Caco-2 (cell line): ENCODE results near the gene ANKRD60. TPM values are rescaled to one million over a fixed set of nuclear protein-coding genes. Genes with fewer than 3 reads are reported as not detected.

Source experiments
- BruUV-seq: library from RNA; stranded (reverse); fragments of 400-500 nt; replicated peaks from 2 replicates; lab custom pipeline; 2021; lab: Mats Ljungman, UMichigan
- CTCF ChIA-PET: fragments of 300-600 bp; sonication (Branson Sonifier 250); formaldehyde crosslinking; loops from one replicate; lab custom pipeline; 2022; ENCODE audit warnings: antibody characterized with exemption; lab: Charles Lee
- POLR2A ChIA-PET: fragments of 300-600 bp; sonication (Branson Sonifier 250); formaldehyde crosslinking; loops from one replicate; lab custom pipeline; 2022; ENCODE audit warnings: antibody characterized with exemption; lab: Charles Lee
- DNase-seq, 2 experiments: peaks; one replicate each; pipeline versions ENCODE4 v3.0.0 to v3.0.0-alpha.2; 2020 to 2022
- H3K27me3 ChIP-seq: replicated peaks from 2 replicates; pipeline ENCODE4 v1.6.0; 2011; ENCODE audit warnings: low read length; ENCODE audit not compliant: control insufficient read depth, insufficient read depth
- H3K36me3 ChIP-seq: 2 replicates; pipeline ENCODE4 v1.5.1; 2011; ENCODE audit warnings: low read length; ENCODE audit not compliant: control insufficient read depth, insufficient read depth
- H3K4me1 ChIP-seq: fragments of 250-450 bp; sonication (Bioruptor Pico); 2 replicates; pipeline ENCODE4 v1.5.1; 2020; ENCODE audit warnings: mild to moderate bottlenecking
- H3K4me3 ChIP-seq: 2 replicates; pipeline ENCODE4 v1.5.1; 2011; ENCODE audit warnings: low read depth, mild to moderate bottlenecking, control low read depth, low read length
- H3K9me3 ChIP-seq: fragments of 250-450 bp; sonication (Bioruptor Pico); 2 replicates; pipeline ENCODE4 v1.5.1; 2020; ENCODE audit warnings: mild to moderate bottlenecking, moderate library complexity
- H3K27ac Mint-ChIP-seq: one replicate; pipeline ENCODE4 v1.8.0; 2022; ENCODE audit warnings: mixed read lengths; ENCODE audit not compliant: unreplicated experiment
- H3K27me3 Mint-ChIP-seq: one replicate; pipeline ENCODE4 v1.8.0; 2022; ENCODE audit warnings: mixed read lengths; ENCODE audit not compliant: insufficient read depth, unreplicated experiment
- H3K36me3 Mint-ChIP-seq: one replicate; pipeline ENCODE4 v1.8.0; 2022; ENCODE audit warnings: mild to moderate bottlenecking, mixed read lengths; ENCODE audit not compliant: insufficient read depth, unreplicated experiment
- H3K4me1 Mint-ChIP-seq: one replicate; pipeline ENCODE4 v1.8.0; 2022; ENCODE audit warnings: low read depth, mixed read lengths; ENCODE audit not compliant: unreplicated experiment
- H3K4me3 Mint-ChIP-seq: one replicate; pipeline ENCODE4 v1.8.0; 2022; ENCODE audit warnings: mild to moderate bottlenecking, moderate library complexity, mixed read lengths; ENCODE audit not compliant: unreplicated experiment
- H3K9me3 Mint-ChIP-seq: one replicate; pipeline ENCODE4 v1.8.0; 2022; ENCODE audit warnings: mixed read lengths; ENCODE audit not compliant: unreplicated experiment
- intact Hi-C: fragments of 100-400 bp; cut with micrococcal nuclease; formaldehyde crosslinking; loops from one replicate; pipeline ENCODE4 v1.10.0; 2022; ENCODE audit not compliant: unreplicated experiment
- total RNA-seq: library from RNA; stranded (reverse); gene quantifications from 2 replicates; pipeline ENCODE4 v1.2.3, GENCODE V29; 2022
- TF ChIP-seq, protein P1 (sequence below), 2 experiments: fragments of 200-600 bp in 1 of 2; IDR thresholded peaks; 1 replicate in 1 of 2; 2 replicates in 1 of 2; pipeline versions ENCODE4 v1.5.1 to v1.8.0; 2011 to 2022; ENCODE audit warnings: antibody characterized with exemption in 1 of 2, control low read depth in 1 of 2, inconsistent platforms in 1 of 2, low read depth in 1 of 2, low read length in 1 of 2, mild to moderate bottlenecking in 1 of 2, moderate library complexity in 1 of 2; ENCODE audit not compliant: insufficient read depth in 1 of 2, severe bottlenecking in 1 of 2, unreplicated experiment in 1 of 2

ANKRD60 gene
- total RNA-seq, 1 experiment from 2014 or later = not detected

DNA sequence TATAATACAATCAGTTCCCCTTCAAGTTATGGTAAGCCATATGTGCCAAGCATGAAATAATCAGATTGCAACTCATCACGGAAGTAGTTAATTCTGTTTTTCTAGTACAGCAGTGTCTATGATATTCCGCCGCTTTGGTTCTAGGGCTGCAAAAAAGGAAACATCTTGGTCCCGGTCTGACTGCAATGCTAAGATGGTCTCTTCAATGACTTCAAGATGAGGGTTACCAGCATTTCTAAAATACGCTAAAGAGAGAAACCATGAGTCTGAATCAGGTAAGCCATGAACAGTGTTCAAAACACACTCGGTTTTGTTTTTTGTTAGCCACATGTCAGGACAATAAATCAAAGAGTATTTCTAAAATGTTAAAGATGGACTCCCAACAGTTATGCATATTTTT, 3.2 kb upstream of the ANKRD60 start:
- Histone ChIP-seq H3K4me3 (no peak overlapping the region), H3K4me1 (no peaks in the 10 kb centered on the region; the same call in 1 of the 2 replicates), H3K9me3 (no peaks in the 10 kb centered on the region), H3K36me3 (no peaks in the 10 kb centered on the region), H3K27me3 (peaks cover 11% of the 10 kb centered on the region)
- CTCF ChIA-PET = interaction anchor here (0.5 kb wide), 1 partner anchor 769 kb away, joined by 4 read pairs; no protein-coding TSS in a partner anchor
- Mint-ChIP-seq H3K27me3 (peaks cover 74% of the 10 kb centered on the region), H3K4me3 (no peak overlapping the region), H3K4me1 (peaks cover 13% of the 10 kb centered on the region), H3K9me3 (no peaks in the 10 kb centered on the region), H3K36me3 (peaks cover 5% of the 10 kb centered on the region), H3K27ac (no peak overlapping the region)
- DNase-seq = no peak
- no TSS peak for BruUV-seq
- POLR2A ChIA-PET = no interaction called here
- TF ChIP-seq, protein P1, sequence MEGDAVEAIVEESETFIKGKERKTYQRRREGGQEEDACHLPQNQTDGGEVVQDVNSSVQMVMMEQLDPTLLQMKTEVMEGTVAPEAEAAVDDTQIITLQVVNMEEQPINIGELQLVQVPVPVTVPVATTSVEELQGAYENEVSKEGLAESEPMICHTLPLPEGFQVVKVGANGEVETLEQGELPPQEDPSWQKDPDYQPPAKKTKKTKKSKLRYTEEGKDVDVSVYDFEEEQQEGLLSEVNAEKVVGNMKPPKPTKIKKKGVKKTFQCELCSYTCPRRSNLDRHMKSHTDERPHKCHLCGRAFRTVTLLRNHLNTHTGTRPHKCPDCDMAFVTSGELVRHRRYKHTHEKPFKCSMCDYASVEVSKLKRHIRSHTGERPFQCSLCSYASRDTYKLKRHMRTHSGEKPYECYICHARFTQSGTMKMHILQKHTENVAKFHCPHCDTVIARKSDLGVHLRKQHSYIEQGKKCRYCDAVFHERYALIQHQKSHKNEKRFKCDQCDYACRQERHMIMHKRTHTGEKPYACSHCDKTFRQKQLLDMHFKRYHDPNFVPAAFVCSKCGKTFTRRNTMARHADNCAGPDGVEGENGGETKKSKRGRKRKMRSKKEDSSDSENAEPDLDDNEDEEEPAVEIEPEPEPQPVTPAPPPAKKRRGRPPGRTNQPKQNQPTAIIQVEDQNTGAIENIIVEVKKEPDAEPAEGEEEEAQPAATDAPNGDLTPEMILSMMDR (IDR thresholded peaks at IDR 0.05; ENCODE audit: insufficient read depth in 1 of 2, low read depth in 1 of 2, low read length in 1 of 2, severe bottlenecking in 1 of 2, unreplicated experiment in 1 of 2) = no peak
- intact Hi-C loops = no loop called here

DNA sequence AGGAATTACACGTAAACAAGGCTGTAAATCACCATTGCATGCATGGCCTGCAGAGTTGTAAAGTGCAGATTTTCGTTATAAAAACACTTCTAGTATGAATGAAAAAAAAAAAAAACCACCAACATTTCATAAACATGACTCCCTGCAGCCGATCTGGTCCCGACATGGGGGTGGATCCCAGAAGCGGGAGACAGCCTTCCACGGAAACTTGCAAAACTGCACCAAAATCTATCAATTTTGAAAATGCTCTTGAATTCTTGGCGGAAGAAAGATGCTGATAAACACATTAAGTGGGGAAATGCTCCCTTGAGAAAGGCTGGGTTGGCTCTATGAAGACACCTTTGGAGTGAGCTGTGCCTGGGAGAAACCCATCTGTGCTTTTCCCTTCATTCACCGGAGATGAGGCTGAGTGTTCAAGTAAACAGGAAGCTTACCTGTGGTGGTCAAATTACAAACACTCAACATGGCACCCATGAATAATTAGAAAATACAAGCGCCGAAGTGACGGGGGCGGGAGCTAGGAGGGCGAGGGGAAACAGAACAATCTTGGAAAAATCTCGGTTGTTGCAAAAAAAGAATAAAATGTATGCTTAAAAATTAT, 845 bp upstream of the ANKRD60 start:
- Mint-ChIP-seq H3K4me3 (peak overlapping the region; percentile 80), H3K27ac (no peak overlapping the region), H3K4me1 (peaks cover 13% of the 10 kb centered on the region), H3K9me3 (no peaks in the 10 kb centered on the region), H3K27me3 (peaks cover 65% of the 10 kb centered on the region), H3K36me3 (peaks cover 5% of the 10 kb centered on the region)
- Histone ChIP-seq H3K27me3 (peaks cover 7% of the 10 kb centered on the region), H3K9me3 (no peaks in the 10 kb centered on the region), H3K4me1 (peaks cover 2% of the 10 kb centered on the region; the same call in 1 of the 2 replicates), H3K36me3 (no peaks in the 10 kb centered on the region), H3K4me3 (peak overlapping the region; percentile 39)
- intact Hi-C loops = no loop called here
- no peak for DNase-seq
- TF ChIP-seq, protein P1 (IDR thresholded peaks at IDR 0.05; ENCODE audit: insufficient read depth in 1 of 2, low read depth in 1 of 2, low read length in 1 of 2, severe bottlenecking in 1 of 2, unreplicated experiment in 1 of 2) = no peak
- BruUV-seq = no TSS peak
- CTCF ChIA-PET = interaction anchor here (0.7 kb wide), 1 partner anchor 324 kb away, joined by 3 read pairs; no protein-coding TSS in a partner anchor
- POLR2A ChIA-PET = no interaction called here

GRCh38 chr20:58228103-58228483, 360 bp downstream of the ANKRD60 start:
- Mint-ChIP-seq H3K9me3 (no peaks in the 10 kb centered on the region), H3K4me3 (peak overlapping the region; percentile 44), H3K27me3 (peaks cover 61% of the 10 kb centered on the region), H3K27ac (no peak overlapping the region), H3K36me3 (peaks cover 5% of the 10 kb centered on the region), H3K4me1 (peaks cover 13% of the 10 kb centered on the region)
- intact Hi-C loops = no loop called here
- BruUV-seq = no TSS peak
- H3K27me3 ChIP-seq = peaks cover 7% of the 10 kb centered on the region
- H3K4me1 ChIP-seq = peaks cover 4% of the 10 kb centered on the region; the same call in 1 of the 2 replicates
- 0 out of 2 replicates have a peak overlapping the region, but pooled peaks have one; percentile 15 for H3K4me3 ChIP-seq
- CTCF ChIA-PET = interaction anchor here (0.6 kb wide), 1 partner anchor 225 kb away, joined by 5 read pairs; no protein-coding TSS in a partner anchor
- DNase-seq = no peak
- TF ChIP-seq, protein P1 (IDR thresholded peaks at IDR 0.05; ENCODE audit: insufficient read depth in 1 of 2, low read depth in 1 of 2, low read length in 1 of 2, severe bottlenecking in 1 of 2, unreplicated experiment in 1 of 2) = no peak
- H3K36me3 ChIP-seq = no peaks in the 10 kb centered on the region
- POLR2A ChIA-PET = no interaction called here
- H3K9me3 ChIP-seq = no peaks in the 10 kb centered on the region
